H1 (cell line): Measurements from ENCODE around the gene MAP2K7. TPM values are rescaled to one million over a fixed set of nuclear protein-coding genes. Genes with fewer than 3 reads are reported as not detected.

Experiments used
- CTCF ChIA-PET: fragments of 300-600 bp; sonication (Branson Sonifier 250); formaldehyde crosslinking; loops from one replicate; lab custom pipeline; 2021; ENCODE audit not compliant: partially characterized antibody; lab: Charles Lee
- POLR2A ChIA-PET: fragments of 300-600 bp; sonication (Branson Sonifier 250); formaldehyde crosslinking; loops from one replicate; lab custom pipeline; 2021; ENCODE audit warnings: inconsistent platforms; ENCODE audit not compliant: partially characterized antibody; lab: Charles Lee
- DNase-seq, 2 experiments: peaks; one replicate each; pipeline versions ENCODE4 v3.0.0 to v3.0.0-alpha.2; 2010 to 2022; ENCODE audit warnings: low spot score in 2 of 2, low read depth in 1 of 2, mixed read lengths in 1 of 2
- FAIRE-seq: peaks from 2 replicates; lab custom pipeline; 2011; peaks lifted over from hg19 to GRCh38; lab: Jason Lieb, UNC
- H2AFZ ChIP-seq: 2 replicates; pipeline ENCODE4 v1.8.1; 2012; ENCODE audit warnings: low read length, inconsistent platforms
- H2AK5ac ChIP-seq: 2 replicates; pipeline ENCODE4 v1.6.1; 2013; ENCODE audit warnings: low read depth, low read length
- H2BK120ac ChIP-seq: replicated peaks from 2 replicates; pipeline ENCODE3; 2013; ENCODE audit warnings: low read depth, low read length, inconsistent platforms
- H2BK12ac ChIP-seq: 2 replicates; pipeline ENCODE4 v1.6.1; 2013; ENCODE audit warnings: low read depth, low read length
- H2BK15ac ChIP-seq: 2 replicates; pipeline ENCODE4 v1.6.1; 2013; ENCODE audit warnings: low read length
- H2BK20ac ChIP-seq: 2 replicates; pipeline ENCODE4 v1.6.1; 2013; ENCODE audit warnings: low read length
- H2BK5ac ChIP-seq: 2 replicates; pipeline ENCODE4 v1.6.1; 2013; ENCODE audit warnings: low read depth, low read length
- H3K14ac ChIP-seq: 2 replicates; pipeline ENCODE4 v1.6.1; 2013; ENCODE audit warnings: inconsistent platforms; ENCODE audit not compliant: insufficient read length
- H3K18ac ChIP-seq: 2 replicates; pipeline ENCODE4 v1.6.1; 2013; ENCODE audit warnings: low read length; ENCODE audit errors: extremely low read depth
- H3K23ac ChIP-seq: 2 replicates; pipeline ENCODE4 v1.6.1; 2013; ENCODE audit warnings: inconsistent platforms; ENCODE audit not compliant: insufficient read length
- H3K23me2 ChIP-seq: 2 replicates; pipeline ENCODE4 v1.6.1; 2013; ENCODE audit warnings: low read depth, low read length
- H3K27ac ChIP-seq: 2 replicates; pipeline ENCODE4 v1.6.1; 2011; ENCODE audit warnings: low read depth, low read length, inconsistent platforms
- H3K27me3 ChIP-seq, 4 experiments: replicated peaks in 1 of 4; 1 replicate in 1 of 4; 2 replicates in 3 of 4; pipeline versions ENCODE4 v1.6.1 to v1.8.1; 2011 to 2013; ENCODE audit warnings: low read length in 3 of 4, mild to moderate bottlenecking in 3 of 4, inconsistent platforms in 2 of 4, mixed read lengths in 2 of 4, moderate library complexity in 1 of 4; ENCODE audit not compliant: control insufficient read depth in 3 of 4, insufficient read depth in 3 of 4; ENCODE audit errors: extremely low read depth in 1 of 4
- H3K36me3 ChIP-seq, 4 experiments: 2 replicates each; pipeline versions ENCODE4 v1.6.1 to v1.8.1; 2011 to 2013; ENCODE audit warnings: mild to moderate bottlenecking in 4 of 4, low read length in 3 of 4, moderate library complexity in 2 of 4, control low read depth in 1 of 4, inconsistent platforms in 1 of 4; ENCODE audit not compliant: insufficient read depth in 4 of 4, control insufficient read depth in 2 of 4
- H3K4ac ChIP-seq: replicated peaks from 2 replicates; pipeline ENCODE3; 2013; ENCODE audit warnings: low read length, low read depth, mixed read lengths, inconsistent platforms; ENCODE audit not compliant: insufficient read length
- H3K4me1 ChIP-seq, 4 experiments: replicated peaks in 1 of 4; 1 replicate in 1 of 4; 2 replicates in 3 of 4; pipeline versions ENCODE4 v1.6.1 to v1.8.1; 2011 to 2013; ENCODE audit warnings: low read length in 3 of 4, inconsistent platforms in 2 of 4, mixed read lengths in 1 of 4; ENCODE audit not compliant: insufficient read depth in 4 of 4, control insufficient read depth in 3 of 4
- H3K4me2 ChIP-seq, 2 experiments: 2 replicates each; pipeline versions ENCODE4 v1.6.1 to v1.8.1; 2011 to 2013; ENCODE audit warnings: low read depth in 2 of 2, low read length in 2 of 2, control low read depth in 1 of 2, inconsistent platforms in 1 of 2, mild to moderate bottlenecking in 1 of 2; ENCODE audit not compliant: insufficient read depth in 1 of 2
- H3K4me3 ChIP-seq, 4 experiments: fragments of 200-600, 300-600 bp in 1 of 4; sonication (generic), shearing (Covaris generic), sonication (Bioruptor Twin) in 1 of 4; 2 replicates each; pipeline versions ENCODE4 v1.5.1 to v1.8.1; 2011 to 2016; ENCODE audit warnings: low read length in 4 of 4, low read depth in 3 of 4, control low read depth in 2 of 4, inconsistent platforms in 2 of 4, mild to moderate bottlenecking in 2 of 4, mixed read lengths in 1 of 4, moderate library complexity in 1 of 4; ENCODE audit not compliant: insufficient read depth in 2 of 4; ENCODE audit errors: extremely low read depth in 1 of 4
- H3K56ac ChIP-seq: replicated peaks from 2 replicates; pipeline ENCODE3; 2013; ENCODE audit warnings: low read depth, mild to moderate bottlenecking, mixed read lengths, low read length, inconsistent platforms; ENCODE audit not compliant: insufficient read length
- H3K79me1 ChIP-seq: 2 replicates; pipeline ENCODE4 v1.6.1; 2013; ENCODE audit warnings: low read depth, low read length, control low read depth
- H3K79me2 ChIP-seq, 2 experiments: 2 replicates each; pipeline versions ENCODE4 v1.6.1 to v1.8.1; 2012 to 2013; ENCODE audit warnings: low read length in 2 of 2, mild to moderate bottlenecking in 2 of 2, inconsistent platforms in 1 of 2; ENCODE audit not compliant: insufficient read depth in 2 of 2, control insufficient read depth in 1 of 2
- H3K9ac ChIP-seq, 4 experiments: replicated peaks in 1 of 4; 1 replicate in 1 of 4; 2 replicates in 3 of 4; pipeline versions ENCODE4 v1.6.1 to v1.8.1; 2011 to 2013; ENCODE audit warnings: low read depth in 3 of 4, low read length in 3 of 4, control low read depth in 2 of 4, mild to moderate bottlenecking in 2 of 4, moderate library complexity in 2 of 4, inconsistent platforms in 1 of 4; ENCODE audit errors: extremely low read depth in 1 of 4
- H3K9me3 ChIP-seq, 2 experiments: 2 replicates each; pipeline versions ENCODE4 v1.6.1 to v1.8.1; 2012 to 2013; ENCODE audit warnings: mild to moderate bottlenecking in 2 of 2, moderate library complexity in 2 of 2, control low read depth in 1 of 2, inconsistent platforms in 1 of 2, low read depth in 1 of 2, low read length in 1 of 2, mixed read lengths in 1 of 2; ENCODE audit not compliant: insufficient read depth in 2 of 2
- H4K20me1 ChIP-seq, 2 experiments: replicated peaks in 1 of 2; 2 replicates each; pipeline versions ENCODE3 to v1.8.1; 2011 to 2013; ENCODE audit warnings: inconsistent platforms in 2 of 2, low read length in 2 of 2, mild to moderate bottlenecking in 1 of 2; ENCODE audit not compliant: insufficient read depth in 2 of 2, control insufficient read depth in 1 of 2
- H4K5ac ChIP-seq: 2 replicates; pipeline ENCODE4 v1.6.1; 2013; ENCODE audit warnings: low read length, low read depth, mixed read lengths, inconsistent platforms; ENCODE audit not compliant: insufficient read length
- H4K8ac ChIP-seq: 2 replicates; pipeline ENCODE4 v1.8.0; 2013; ENCODE audit warnings: mild to moderate bottlenecking, moderate library complexity, low read length, inconsistent platforms; ENCODE audit not compliant: insufficient read depth; ENCODE audit errors: extremely low read depth
- H4K91ac ChIP-seq: replicated peaks from 2 replicates; pipeline ENCODE3; 2013; ENCODE audit warnings: low read length, mixed read lengths, inconsistent platforms; ENCODE audit not compliant: insufficient read length
- CHD1 ChIP-seq: IDR thresholded peaks from 2 replicates; pipeline ENCODE4 v1.6.1; 2012; ENCODE audit warnings: low read depth, low read length, improper control_type of control experiment
- NANOG ChIP-seq: IDR thresholded peaks from 2 replicates; pipeline ENCODE4 v1.6.1; 2011; ENCODE audit warnings: low read length, low read depth, mild to moderate bottlenecking, inconsistent platforms; ENCODE audit not compliant: insufficient read depth, poor library complexity, severe bottlenecking
- RAD21 ChIP-seq, 2 experiments: IDR thresholded peaks in 1 of 2; conservative IDR thresholded peaks in 1 of 2; 2 replicates each; pipeline ENCODE4 v1.6.1; 2011; ENCODE audit warnings: low read depth in 2 of 2, low read length in 2 of 2, improper control_type of control experiment in 1 of 2, inconsistent platforms in 1 of 2, mild to moderate bottlenecking in 1 of 2, moderate library complexity in 1 of 2
- RBBP5 ChIP-seq: IDR thresholded peaks from 2 replicates; pipeline ENCODE4 v1.7.1; 2012; ENCODE audit warnings: low read depth, mild to moderate bottlenecking, inconsistent platforms, low read length, moderate library complexity, borderline replicate concordance
- SRF ChIP-seq: IDR thresholded peaks from 2 replicates; pipeline ENCODE4 v1.6.1; 2011; ENCODE audit warnings: mild to moderate bottlenecking, low read depth, low read length, moderate library complexity
- TAF7 ChIP-seq: optimal IDR thresholded peaks from 2 replicates; pipeline ENCODE3; 2011; ENCODE audit warnings: low read depth, mild to moderate bottlenecking, inconsistent platforms, low read length, moderate library complexity, borderline replicate concordance
- WGBS, 2 experiments: shearing (Covaris generic) in 1 of 2; methylation state at CpG; one replicate each; pipeline versions ENCODE4 v1.1.6 to v1.1.7; 2013 to 2015; ENCODE audit warnings: low lambda C conversion rate in 2 of 2, mixed read lengths in 2 of 2, inconsistent platforms in 1 of 2, low coverage in 1 of 2, missing lambda C conversion rate in 1 of 2; ENCODE audit not compliant: insufficient replicate concordance in 2 of 2, insufficient coverage in 1 of 2, insufficient read length in 1 of 2; ENCODE audit errors: extremely low coverage in 1 of 2, missing lambda C conversion rate in 1 of 2; 5-methylcytosine and 5-hydroxymethylcytosine counted together
- polyA plus RNA-seq, 7 experiments: library from polyadenylated mRNA; depleted of rRNA in 3 of 7; stranded (reverse) in 5 of 7; unstranded in 2 of 7; fragments of >200 nt in 5 of 7; fragments of 200-250 nt in 2 of 7; gene quantifications; 1 replicate in 5 of 7; 2 replicates in 1 of 7; 4 replicates in 1 of 7; pipeline versions ENCODE4 v1.2.1 to v1.2.3, GENCODE V29; 2011 to 2013; ENCODE audit warnings: missing spikeins in 2 of 7, mixed read lengths in 2 of 7
- total RNA-seq: library from RNA; stranded (reverse); fragmentation: NEBNext Ultra II Directional; extraction: Animal tissue kit (Norgen Biotek cat#: 25700); gene quantifications from 2 replicates; pipeline ENCODE4 v1.2.1, GENCODE V29; 2021
- TF ChIP-seq, protein P1 (sequence below): IDR thresholded peaks from 2 replicates; pipeline ENCODE4 v1.6.1; 2012; ENCODE audit warnings: inconsistent platforms

Gene MAP2K7
- total and polyA plus RNA-seq, 2 of the 8 experiments (the other 6 are each of a cell fraction or from before 2014, with no cell fraction given) = 8.9 to 38.3 TPM

DNA sequence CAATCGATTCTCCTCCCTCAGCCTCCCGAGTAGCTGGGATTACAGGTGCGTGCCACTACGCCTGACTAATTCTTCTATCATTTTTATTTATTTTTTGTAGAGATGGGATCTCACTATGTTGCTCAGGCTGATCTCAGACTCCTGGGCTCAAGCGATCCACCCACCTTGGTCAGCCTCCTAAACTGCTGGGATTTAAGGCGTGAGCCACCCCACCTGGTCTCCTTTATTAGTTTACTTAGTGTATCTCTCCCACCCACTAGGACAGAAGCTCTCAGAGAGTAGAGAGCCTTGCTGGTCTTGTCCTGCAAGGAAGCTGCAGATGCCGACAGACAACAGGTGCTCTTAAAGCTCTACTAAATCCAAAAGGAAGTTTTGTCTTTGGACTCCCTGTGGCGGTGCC is 17.9 kb upstream of the MAP2K7 start:
- Histone ChIP-seq H3K4me3 (no peak overlapping the region), H4K8ac (no peak overlapping the region), H3K9me3 (no peaks in the 10 kb centered on the region), H3K4ac (no peak overlapping the region), H3K79me1 (no peaks in the 10 kb centered on the region), H2BK5ac (no peak overlapping the region), H3K79me2 (no peaks in the 10 kb centered on the region), H3K9ac (no peak overlapping the region), H3K27me3 (peaks cover 0 to 4% (median 3%) of the 10 kb centered on the region in 4 experiments; a peak in 4 of 7 replicates), H4K5ac (no peak overlapping the region), H3K4me1 (peaks cover 0 to 7% (median 5%) of the 10 kb centered on the region in 4 experiments; a peak in 4 of 7 replicates), H2AK5ac (no peak overlapping the region), H2BK15ac (no peak overlapping the region), H3K23ac (no peak overlapping the region), H3K18ac (no peak overlapping the region), H4K91ac (no peak overlapping the region), H3K23me2 (peaks cover 6% of the 10 kb centered on the region; the same call in 1 of the 2 replicates), H4K20me1 (no peaks in the 10 kb centered on the region), H2BK120ac (no peak overlapping the region), H3K4me2 (no peak overlapping the region), H3K36me3 (no peaks in the 10 kb centered on the region), H2BK12ac (no peak overlapping the region), H3K56ac (no peak overlapping the region), H3K27ac (no peak overlapping the region), H2AFZ (no peak overlapping the region), H2BK20ac (no peak overlapping the region), H3K14ac (no peak overlapping the region)
- DNase-seq (no peak), FAIRE-seq (no peak)
- WGBS, 2 experiments = 94% methylated on average over 8 of the region's 8 CpGs; no CpG with 5 or more reads in 1 of the 2 experiments
- ChIA-PET POLR2A (interaction anchor here (0.6 to 1.2 kb wide), 5 partner anchors 14 to 43 kb away, joined by 3 to 4 read pairs (median 3); partner anchors contain the start of gene MAP2K7), CTCF (interaction anchor here (0.8 to 2.0 kb wide), 8 partner anchors 11 to 23 kb away, joined by 3 to 5 read pairs (median 4); no protein-coding TSS in a partner anchor)
- TF ChIP-seq NANOG (no peak), TAF7 (no peak), RAD21 (IDR thresholded peaks at IDR 0.05 in 1 of 2, conservative IDR thresholded peaks at IDR 0.05 in 1 of 2; ENCODE audit: low read depth in 2 of 2, low read length in 2 of 2) (no peak), CHD1 (no peak), RBBP5 (no peak), SRF (no peak)
- TF ChIP-seq, protein P1, sequence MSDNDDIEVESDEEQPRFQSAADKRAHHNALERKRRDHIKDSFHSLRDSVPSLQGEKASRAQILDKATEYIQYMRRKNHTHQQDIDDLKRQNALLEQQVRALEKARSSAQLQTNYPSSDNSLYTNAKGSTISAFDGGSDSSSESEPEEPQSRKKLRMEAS = no peak
